NCI-H187 (cell line): ENCODE results near the gene ATXN7.

ENCODE experiments used
- DNase-seq, 2 experiments: peaks; one replicate each; lab custom pipeline; 2025; lab: John Stamatoyannopoulos, UW

Gene ATXN7, protein sequence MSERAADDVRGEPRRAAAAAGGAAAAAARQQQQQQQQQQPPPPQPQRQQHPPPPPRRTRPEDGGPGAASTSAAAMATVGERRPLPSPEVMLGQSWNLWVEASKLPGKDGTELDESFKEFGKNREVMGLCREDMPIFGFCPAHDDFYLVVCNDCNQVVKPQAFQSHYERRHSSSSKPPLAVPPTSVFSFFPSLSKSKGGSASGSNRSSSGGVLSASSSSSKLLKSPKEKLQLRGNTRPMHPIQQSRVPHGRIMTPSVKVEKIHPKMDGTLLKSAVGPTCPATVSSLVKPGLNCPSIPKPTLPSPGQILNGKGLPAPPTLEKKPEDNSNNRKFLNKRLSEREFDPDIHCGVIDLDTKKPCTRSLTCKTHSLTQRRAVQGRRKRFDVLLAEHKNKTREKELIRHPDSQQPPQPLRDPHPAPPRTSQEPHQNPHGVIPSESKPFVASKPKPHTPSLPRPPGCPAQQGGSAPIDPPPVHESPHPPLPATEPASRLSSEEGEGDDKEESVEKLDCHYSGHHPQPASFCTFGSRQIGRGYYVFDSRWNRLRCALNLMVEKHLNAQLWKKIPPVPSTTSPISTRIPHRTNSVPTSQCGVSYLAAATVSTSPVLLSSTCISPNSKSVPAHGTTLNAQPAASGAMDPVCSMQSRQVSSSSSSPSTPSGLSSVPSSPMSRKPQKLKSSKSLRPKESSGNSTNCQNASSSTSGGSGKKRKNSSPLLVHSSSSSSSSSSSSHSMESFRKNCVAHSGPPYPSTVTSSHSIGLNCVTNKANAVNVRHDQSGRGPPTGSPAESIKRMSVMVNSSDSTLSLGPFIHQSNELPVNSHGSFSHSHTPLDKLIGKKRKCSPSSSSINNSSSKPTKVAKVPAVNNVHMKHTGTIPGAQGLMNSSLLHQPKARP

DNA sequence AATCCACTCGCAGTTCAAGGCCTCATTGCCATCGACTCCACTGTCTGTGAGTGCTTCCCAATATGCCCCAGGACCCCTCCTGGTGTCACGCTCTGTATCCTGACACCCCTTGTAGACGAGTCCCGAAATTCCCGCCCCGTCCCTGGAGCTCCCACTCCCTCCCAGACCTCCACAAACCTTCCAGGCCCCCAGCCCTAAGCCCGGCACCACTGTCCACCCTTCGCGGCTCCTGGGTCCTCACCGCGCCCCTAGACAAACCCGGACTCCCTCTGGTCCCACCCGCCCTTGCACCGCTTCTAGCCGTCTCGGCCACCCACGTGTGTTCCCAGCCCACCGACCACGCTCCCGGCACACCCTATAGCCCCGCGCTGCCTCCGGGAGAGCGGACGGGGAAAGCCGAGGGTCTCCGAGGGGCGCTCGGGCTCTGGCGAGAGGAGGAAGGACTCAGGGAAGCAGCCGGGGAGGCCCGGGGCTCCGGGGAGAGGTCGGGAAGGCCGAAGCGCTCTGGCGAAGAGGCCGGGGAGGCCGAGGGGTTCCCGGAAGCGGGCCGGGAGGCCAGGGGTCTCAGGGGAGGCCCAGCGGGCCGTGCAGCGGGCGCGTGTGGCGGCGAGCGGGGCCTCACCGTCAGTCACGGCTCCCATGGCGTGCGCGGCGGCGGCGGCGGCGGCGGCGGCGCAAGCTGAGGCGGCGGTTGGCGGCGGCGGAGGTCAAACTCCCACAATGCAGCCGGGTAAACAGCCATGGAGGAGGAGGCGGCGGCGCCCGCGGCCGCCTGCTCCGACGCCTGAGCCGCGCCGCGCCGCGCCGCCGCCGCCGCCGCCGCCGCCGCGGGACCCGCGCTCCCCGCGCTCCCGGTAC lies at the start of gene ATXN7, which contains the start of gene THOC7:
TSS of gene ATXN7 (plus strand) at position 718 of the 858 bp plus-strand sequence. CDS start 48,732 bp downstream, outside the sequence.
TSS of gene THOC7 (minus strand) at position 656 of the 858 bp plus-strand sequence. CDS start at position 641, 15 bp downstream.
- DNase-seq = peak in 1 of 2 experiments; percentile 30

DNA sequence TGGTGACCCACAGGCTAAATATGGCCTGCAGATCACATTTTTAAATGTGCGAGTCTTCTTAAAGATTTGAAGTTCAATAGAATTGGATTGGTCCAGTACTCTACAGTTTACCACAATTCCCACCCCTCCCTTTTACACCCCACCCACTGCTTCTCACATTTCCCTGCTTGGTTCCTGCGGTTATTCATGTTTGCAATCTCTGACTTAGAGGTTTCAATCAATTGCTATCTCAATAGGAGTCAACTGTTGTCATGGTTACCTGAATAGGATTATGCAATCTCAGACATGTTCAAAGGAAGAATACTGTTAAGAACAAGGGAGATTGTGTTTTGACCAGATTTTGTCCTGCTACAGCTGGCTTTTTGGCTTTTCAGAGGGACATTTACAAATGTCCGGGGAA lies 49.4 kb upstream of the ATXN7 start:
- no peak for DNase-seq

DNA sequence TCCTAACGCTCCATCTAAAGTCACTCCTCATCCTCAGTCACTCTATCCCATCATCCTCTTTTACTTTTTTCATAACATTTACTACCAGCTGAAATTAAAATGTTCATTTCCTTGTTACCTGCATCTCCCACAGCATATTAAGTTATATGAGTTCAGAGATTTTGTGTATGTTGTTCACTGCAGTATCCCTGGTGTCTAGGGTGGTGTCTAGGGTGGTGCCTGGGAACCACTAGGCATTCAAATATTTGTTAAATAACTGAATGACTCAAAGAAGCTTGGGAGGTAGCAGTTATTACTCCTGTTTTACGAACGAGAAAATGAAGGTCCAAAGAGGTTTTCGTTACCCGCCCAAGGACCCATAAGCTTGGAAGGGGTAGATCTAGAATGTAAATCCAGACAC lies 46.4 kb upstream of the ATXN7 start:
- no peak for DNase-seq

DNA sequence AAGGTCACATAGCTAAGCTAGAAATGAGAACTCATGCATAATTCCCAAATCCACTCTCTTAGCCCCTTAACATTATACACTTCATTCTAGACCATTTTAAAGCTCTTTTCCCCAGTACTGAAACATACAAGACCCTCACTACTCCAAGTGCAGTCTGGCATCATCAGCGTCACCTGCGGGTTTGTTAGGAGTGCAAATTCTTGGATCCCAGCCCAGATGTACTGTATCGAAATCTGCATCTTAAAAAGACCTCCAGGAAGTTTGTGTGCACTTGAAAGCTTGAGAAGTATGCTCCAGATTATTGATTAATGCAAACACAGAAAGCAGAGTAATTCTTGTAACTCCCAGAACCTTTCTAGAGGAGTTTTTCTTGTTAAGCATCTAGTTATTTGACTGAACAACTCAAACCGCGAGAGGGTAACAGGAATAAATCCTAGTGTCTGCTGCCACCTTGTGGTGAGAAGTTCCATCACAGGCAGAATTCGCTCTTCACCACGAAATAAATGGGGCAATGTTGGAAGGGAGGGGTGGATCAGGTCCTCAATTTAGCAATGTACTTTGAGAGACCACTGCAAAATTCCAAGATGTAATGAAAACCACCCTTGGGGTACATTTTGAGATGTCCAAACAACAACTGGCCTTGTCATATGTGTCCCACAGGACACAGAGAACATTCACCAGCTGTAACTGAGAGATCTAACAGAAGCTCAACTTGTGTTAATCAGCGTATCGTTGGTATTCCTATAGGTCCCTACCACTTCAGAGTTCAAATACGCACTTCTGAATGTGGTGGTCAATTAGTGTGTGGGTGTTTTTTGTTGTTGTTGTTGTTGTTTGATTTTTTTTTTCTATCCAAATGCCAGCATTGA lies 45.2 kb upstream of the ATXN7 start:
- peak; percentile 2 to 21 for DNase-seq

DNA sequence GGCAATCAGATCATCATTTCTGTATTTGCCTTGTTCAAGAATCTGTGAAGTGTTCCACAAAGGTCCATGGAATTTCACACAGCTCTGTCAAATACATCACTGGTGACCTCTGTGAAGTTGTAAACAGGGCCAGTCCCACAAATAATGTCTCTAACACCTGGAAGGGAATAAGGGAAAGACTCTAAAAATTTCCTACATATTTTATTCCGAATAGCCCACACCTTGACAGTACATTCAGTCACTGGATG lies 44.6 kb upstream of the ATXN7 start, which contains the start of gene C3orf49:
TSS of gene C3orf49 (plus strand) at position 149 of the 248 bp plus-strand sequence. CDS start 173 bp downstream, outside the sequence.
- no peak for DNase-seq

DNA sequence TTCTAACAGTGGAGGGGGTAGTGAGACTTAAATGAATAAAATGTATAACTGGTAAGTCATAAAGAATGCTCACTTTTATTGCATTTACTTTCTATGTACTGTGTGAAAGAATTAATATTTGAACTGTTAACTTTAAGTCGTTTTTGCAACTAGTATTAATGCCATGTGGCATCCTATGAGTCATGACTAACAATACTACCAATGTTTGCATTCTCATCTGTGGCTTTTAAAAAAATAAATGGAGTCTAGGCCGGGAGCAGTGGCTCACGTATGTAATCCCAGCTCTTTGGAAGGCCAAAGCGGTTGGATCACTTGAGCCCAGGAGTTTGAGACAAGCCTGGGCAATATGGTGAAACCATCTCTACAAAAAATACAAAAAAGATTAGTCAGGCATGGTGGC lies 39.4 kb upstream of the ATXN7 start:
- DNase-seq = no peak

DNA sequence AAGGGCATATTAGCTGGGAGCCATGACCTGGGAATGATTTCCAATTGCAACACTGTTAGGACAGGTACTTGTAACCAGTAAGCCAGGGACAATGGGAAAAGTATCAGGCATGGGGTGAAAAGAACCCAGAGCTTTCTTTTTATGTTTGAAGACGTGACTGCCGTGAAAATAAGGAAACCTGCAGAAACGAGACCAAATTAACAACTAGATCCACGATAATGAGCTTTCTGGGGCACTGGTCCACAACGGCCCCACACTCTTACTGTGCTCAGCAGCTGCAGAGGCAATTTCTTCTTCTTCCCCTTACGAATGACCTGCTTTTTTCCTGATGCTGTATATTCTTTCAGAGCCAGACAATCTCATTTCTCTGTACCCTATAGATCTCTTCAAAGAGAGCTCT lies 33.1 kb upstream of the ATXN7 start:
- DNase-seq = no peak

DNA sequence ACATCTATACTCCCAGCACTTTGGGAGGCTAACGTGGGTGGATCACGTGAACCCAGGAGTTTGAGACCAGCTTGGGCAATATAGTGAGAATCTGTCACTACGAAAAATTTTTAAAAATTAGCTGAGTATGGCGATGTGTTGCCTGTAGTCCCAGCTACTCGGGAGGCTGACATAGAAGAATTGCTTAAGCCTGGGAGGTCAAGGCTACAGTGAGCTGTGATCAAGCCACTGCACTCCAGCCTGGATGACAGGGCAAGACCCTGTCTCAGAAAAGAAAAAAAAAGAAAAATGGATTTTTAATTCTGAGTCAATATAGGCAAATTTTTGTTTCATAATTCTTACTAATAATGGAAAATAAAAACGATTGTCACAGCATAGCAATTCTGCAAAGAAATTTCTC lies 31.3 kb upstream of the ATXN7 start:
- no peak for DNase-seq

DNA sequence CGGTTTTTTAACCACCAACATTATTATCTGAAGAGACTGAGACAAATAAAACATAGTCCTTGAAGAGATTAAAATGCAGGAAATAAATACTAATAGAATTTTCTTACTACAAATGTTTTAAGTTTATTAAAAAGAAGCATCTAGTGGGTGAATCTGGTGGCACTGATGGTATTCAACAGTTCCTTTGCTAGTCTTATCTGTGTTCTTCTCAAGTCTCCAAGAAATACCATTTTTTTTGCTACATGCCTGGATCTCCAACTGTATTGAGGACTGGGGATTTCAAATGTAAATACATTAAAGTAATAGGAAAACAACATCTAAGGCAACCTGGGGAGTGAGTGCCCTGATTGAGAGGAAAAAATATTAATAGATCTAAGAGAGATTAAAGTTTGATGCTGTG lies 22.0 kb upstream of the ATXN7 start:
- no peak for DNase-seq

DNA sequence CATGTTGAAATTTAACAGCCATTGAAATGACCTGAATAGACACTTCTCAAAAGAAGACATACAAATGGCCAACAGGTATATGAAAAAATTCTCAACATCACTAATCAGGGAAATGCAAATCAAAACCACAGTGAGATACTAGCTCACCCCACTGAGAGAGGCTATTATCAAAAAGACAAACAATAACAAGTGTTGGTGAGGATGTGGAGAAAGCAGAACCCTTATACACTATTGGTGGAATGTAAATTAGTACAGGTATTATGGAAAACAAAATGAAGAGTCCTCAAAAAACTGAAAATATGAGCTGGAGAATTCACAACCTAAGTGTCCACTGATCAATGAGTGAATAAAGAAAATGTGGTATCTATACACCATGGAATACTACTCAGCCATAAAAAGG lies 21.5 kb upstream of the ATXN7 start:
- no peak for DNase-seq

DNA sequence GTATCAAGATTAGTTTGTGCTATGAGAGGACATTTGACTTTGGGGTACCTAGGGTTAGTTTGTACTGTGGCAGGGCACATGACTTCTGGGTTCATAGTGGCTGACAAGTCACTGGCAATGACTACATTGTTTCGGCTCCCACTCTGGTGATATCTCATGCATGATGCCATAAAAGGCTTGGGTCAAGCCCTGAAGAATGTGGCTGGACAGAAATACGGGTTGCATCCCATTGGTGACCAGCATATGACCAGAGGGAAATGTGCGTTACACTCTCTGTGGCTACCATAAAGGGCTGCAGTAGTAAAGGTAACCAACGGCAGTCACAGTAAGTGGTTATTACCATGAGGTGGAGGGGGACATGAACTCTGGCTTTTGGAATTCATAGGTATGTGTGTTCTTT lies 18.5 kb upstream of the ATXN7 start:
- no peak for DNase-seq

DNA sequence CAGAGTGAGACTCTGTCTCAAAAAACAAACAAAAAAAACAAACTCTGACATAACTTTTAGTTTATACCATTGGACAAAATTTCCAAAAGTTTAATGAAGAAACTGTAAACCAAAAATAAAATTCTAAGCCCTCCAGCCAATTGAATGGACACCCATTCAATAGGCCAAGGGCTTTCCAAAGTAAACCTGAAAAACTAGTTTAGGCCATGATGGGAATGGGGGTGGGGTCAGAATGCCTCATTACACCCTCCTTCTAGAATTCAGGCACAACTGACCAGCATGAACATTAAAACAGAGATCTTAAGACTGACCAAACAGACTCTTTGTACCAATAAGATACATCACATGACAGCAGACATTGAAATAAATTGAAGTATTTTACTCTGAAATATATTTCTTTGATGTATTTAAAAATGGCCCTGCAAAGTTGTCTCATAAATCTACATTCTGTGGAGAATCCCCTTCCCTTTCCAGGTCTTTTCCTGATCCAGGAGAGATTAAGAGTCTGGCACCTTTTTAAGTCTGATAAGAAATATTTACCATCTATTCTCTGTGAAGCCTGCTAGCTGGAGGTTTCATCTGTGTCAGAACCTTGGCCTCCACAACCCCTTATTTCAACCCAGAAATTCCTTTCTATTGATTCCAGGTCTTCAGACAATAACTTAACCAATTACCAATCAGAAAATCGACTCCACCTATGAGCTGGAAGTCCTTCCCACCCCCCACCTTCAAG lies 15.8 kb upstream of the ATXN7 start:
- no peak for DNase-seq

DNA sequence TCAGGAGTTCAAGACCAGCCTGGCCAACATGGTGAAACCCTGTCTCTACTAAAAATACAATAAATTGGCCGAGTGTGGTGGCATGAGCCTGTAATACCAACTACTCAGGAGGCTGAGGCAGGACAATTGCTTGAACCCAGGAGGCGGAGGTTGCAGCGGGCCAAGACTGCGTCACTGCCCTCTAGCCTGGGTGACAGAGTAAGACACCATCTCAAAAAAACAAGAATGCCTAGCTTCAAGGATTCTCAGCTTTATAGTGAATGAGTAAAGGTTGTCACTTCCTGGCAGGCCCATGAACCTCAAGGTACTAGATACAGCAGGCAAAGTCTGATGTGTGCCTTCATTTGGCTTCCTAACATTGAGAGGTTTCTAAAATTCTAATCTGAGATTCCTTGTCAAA lies 14.5 kb upstream of the ATXN7 start:
- DNase-seq = no peak

DNA sequence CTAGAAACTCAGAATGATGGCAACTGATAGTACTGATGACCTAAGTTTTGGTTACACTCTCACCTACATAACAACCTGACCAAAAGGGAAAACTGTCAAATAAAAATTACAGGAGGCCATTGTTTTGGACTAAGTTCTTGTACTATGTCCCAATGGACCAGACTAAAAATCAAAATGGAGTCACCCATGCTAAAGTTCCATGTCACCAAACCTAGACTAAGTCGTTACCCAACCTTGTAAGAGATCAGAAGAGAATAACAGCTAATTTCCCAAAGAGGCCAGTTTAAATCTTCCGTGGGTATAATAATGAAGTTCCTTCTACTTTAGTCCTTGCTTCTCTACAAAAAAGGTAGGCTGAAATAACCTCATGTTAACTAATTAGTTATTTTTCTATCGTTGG lies 12.4 kb upstream of the ATXN7 start:
- DNase-seq = no peak

DNA sequence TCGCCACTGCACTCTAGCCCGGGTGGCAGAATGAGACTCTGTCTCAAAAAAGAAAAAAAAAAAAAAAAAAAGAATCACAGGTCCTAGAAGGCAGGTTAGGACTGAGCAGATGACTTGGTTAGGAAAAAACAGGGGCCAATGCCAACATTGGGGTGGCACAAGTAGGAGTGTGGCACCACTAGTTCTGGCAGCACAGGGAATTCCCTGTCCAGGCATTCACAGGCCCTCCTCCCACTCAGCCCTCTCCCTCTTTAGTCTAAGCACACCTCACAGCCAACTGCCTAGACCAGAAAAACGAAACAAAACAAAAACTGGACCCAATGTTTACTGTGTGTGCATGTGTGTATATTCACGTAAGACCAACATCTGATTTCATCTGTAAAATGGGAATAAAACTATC lies 10.6 kb upstream of the ATXN7 start:
- DNase-seq = no peak

DNA sequence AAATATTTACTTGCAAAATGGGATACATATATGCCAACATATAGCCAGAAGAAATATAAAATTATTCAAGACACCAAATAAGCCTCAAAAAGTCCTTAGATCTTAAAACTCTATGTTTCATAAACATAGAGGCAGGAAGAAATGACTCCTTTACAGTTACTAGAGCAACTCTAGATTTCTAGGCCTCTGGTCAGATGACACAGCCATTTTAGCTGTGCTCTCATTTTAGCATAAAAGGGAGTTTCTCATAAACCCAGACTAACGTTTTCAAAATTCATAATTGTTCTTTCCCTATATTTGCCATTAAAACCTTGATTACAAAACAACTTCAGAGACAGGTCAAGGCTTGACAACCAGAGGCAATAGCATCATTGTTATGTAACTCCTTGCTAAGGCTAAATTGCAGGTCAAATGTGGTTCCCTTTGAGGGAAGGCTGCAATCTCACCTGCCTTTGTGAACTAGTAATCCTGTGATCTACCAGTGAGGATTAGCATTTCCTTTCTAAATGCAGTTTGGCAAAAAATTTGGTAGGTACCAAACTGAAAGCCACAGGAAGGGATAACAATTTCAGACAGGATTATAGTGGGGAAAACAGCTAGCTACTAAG lies 8.2 kb upstream of the ATXN7 start:
- no peak for DNase-seq

DNA sequence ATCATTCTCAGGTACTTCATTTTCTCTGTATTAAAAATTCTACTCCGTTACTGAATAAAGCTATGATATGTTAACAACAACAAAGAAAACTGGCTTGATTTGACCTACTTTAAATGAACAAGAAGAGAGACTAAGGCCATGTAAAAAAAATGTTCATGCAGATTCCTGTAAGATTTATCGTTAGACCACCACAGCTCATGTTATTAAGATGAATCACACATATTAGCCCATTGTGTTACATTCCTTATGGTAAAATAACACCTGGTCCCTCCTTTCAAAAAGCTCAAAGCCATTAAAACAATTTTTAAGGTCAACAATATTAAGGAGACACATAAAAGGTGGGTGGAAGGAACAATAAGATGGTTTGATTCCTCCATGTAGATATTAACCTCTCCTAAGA lies 6.4 kb upstream of the ATXN7 start:
- DNase-seq = no peak

DNA sequence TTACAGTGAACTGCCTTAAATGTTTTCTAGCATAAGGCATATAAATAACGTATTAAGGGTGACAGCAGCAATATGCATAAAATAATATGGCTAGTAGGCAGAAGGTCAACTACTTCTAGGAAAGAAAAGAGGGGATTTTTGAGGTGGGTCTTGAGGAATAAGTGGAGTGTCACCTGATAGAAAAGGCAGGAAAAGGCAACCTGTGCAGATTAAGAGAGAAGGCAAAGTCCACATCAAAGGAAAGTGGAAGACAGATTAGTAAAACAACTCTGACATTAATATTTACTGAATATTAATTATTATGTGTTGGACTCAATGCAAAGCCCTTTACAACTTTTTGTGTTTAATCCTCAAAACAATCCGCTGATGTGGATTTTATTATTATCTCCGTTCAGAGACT lies 2.9 kb upstream of the ATXN7 start:
- no peak for DNase-seq

DNA sequence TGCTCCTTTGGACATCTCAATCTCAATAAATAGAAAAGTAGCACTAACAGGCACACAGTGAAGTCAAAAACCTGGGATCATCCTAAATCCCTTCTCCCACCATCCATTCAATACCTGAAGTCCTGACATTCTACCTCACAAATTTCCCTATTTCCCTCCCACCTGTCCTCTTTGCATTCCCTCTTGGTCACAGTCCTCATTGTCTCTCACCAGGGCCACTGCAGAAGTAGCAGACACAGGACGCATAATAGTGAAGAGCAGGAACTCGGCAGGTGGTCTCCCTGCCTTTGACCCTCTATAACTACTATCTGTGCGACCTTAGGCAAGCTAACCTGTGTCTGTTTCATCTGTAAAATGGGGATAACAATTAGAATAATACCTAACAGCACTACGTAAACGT lies 2.4 kb upstream of the ATXN7 start:
- no peak for DNase-seq

DNA sequence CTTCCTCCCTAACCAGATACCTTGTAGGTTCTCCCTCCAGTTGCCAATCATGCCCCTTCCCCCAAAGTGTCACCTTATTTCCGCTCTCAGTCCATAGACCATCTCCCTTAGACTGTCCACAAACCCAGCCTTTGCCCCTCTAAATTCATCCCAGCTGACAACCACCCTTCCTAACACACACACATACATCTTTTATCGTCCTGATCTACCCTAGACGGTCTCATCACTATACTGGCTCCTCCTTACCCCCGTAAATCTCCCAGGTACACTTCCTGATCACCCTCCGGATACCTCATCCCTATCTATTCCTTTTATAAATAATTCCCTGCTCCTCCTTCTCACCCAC lies 890 bp upstream of the ATXN7 start:
- DNase-seq = no peak
